ENCODE measurements around the gene TAS2R20. TPM values are rescaled to one million over a fixed set of nuclear protein-coding genes. Genes with fewer than 3 reads are reported as not detected.

The TAS2R20 gene
- total RNA-seq, 2 donors from 2014 or later = 1.9 to 4.4 TPM

DNA sequence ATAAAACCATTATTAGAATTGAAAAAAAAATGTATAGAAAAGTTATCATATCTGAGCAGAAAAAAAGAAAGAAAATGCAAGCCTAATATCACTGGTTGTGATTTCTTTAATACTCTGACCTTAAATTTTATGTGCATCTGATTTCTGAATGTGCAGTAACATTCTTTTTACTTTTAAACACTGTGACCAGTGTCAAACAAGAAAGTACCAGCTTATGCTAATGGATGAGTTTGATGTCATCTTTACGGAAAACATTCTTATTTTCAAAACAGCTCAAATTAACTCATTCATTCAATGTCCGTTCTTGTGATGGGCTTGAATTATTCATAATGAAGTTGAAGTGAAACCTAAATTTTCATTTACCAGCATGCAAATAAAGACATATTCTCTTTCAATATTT is 11.3 kb downstream of the TAS2R20 start, which contains the start of gene TAS2R50:
TAS2R50 (minus strand) TSS at position 101 of the 400 bp plus-strand sequence; CDS start at position 49, 52 bp downstream.
- no peak within 1 kb of the TSS for H3K4me3 Mint-ChIP-seq
- H3K36me3 Mint-ChIP-seq (ENCODE audit: low read depth) = peaks cover 10% of the 10 kb centered on the region
- peaks cover 5% of the 10 kb centered on the region for H3K4me1 Mint-ChIP-seq
- peaks cover 6% of the 10 kb centered on the region for H3K9me3 Mint-ChIP-seq
- H3K27ac Mint-ChIP-seq = no peak within 1 kb of the TSS
- ATAC-seq (replicated peaks) = no peak
- no peaks in the 10 kb centered on the region for H3K27me3 Mint-ChIP-seq

DNA sequence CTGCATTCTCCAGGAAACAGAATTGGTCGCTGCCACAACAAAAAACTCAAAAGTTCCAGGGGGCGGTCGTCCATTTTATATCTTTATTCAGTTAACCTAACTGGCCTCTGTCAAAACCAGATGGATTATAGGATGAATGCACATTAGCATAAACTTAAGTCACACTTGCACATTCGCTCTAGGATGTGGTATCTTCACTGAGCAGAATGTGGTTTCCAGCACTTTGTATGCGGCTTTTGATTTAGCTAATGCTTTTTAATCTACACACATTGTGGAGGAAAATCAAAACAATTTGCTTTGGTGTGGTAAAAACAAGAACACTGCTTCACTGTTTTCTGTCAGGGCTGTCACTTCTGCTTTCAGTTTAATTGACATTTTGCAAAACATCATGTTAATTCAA is 15.9 kb downstream of the TAS2R20 start:
- H3K27me3 Mint-ChIP-seq = no peaks in the 10 kb centered on the region
- no peak overlapping the region for H3K4me3 Mint-ChIP-seq
- peaks cover 9% of the 10 kb centered on the region for H3K4me1 Mint-ChIP-seq
- H3K27ac Mint-ChIP-seq = no peak overlapping the region
- ATAC-seq (replicated peaks) = peak; percentile 96
- no peaks in the 10 kb centered on the region for H3K9me3 Mint-ChIP-seq
- no peaks in the 10 kb centered on the region for H3K36me3 Mint-ChIP-seq (ENCODE audit: low read depth)

DNA sequence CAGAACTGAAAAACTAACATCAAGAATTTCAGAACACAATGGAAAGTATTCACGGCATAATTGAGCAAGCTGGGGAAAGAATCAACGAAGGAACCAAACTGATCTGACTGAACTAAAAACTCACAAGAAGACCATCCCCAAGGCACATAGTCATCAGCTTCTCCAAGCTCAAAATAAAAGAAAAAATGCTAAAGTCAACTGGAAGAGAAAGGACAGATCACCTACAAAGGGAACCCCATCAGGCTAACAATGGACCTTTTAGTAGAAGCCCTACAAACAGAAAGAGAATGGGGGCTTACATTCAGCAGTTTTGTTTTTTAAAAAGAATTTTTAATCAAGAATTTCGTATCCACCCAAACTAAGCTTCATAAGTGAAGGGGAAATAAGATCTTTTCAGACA is 23.1 kb downstream of the TAS2R20 start:
- no peaks in the 10 kb centered on the region for H3K27me3 Mint-ChIP-seq

DNA sequence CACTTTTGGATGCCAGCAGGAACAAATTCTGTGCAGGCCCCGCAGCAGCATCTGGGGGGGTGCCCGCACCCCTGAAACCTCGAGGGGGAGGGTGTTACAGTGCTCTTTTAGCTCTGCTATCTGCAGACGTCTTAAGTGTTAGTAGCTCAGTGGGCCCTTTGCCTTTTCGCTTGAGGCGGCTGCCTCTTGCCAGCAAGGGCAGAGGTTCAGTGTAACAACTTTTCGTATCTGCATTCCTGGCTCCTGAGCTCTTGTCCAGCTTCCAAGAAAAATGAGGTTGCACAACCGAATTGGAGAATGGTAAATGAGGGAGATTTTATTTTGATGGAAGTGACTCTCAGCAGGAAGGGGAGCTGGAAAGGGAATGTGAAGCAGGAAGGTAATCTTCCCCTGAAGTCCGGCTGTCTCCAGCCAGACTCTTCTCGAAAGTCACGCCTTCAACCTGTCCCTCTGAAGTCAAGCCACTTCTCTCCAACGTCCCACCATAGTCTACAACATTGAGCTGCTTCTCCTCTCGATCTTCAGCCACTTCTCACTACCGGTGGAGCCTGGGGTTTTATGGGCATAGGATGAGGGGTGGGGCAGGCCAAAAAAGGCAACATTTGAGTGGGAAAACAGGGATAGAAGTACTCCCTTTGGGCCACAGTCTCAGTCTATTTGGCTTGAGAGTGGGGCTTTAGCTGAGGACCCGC is 29.2 kb downstream of the TAS2R20 start:
- no peaks in the 10 kb centered on the region for H3K4me1 Mint-ChIP-seq
- H3K9me3 Mint-ChIP-seq = no peaks in the 10 kb centered on the region
- no peak overlapping the region for H3K4me3 Mint-ChIP-seq
- no peaks in the 10 kb centered on the region for H3K36me3 Mint-ChIP-seq (ENCODE audit: low read depth)
- H3K27ac Mint-ChIP-seq = no peak overlapping the region
- H3K27me3 Mint-ChIP-seq = no peaks in the 10 kb centered on the region
- ATAC-seq (replicated peaks) = no peak

More for the DNA sequence above, 23.1 kb downstream of the TAS2R20 start:
- Mint-ChIP-seq H3K9me3 (no peaks in the 10 kb centered on the region), H3K4me1 (peaks cover 23% of the 10 kb centered on the region), H3K36me3 (ENCODE audit: low read depth) (no peaks in the 10 kb centered on the region), H3K27ac (no peak overlapping the region), H3K4me3 (no peak overlapping the region)
- ATAC-seq (replicated peaks) = no peak

DNA sequence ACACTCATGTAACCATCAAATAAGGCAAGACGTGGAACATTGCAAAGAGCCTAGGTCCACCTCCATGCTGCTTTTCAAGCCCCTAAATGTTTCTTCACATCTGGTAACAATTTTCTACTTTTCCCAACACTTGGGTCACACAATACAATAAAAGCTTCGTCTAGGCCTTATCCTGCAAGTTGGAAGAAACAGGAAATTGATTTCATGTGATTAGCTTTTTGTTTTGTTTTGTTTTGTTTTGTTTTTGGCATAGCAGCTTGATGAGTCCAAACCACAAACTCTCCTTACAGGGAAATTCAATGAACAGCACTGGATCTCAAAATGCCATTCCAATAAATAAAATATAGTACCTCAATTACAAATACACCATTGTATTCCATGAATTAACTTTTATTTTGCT is 30.7 kb downstream of the TAS2R20 start:
- H3K4me1 Mint-ChIP-seq = no peaks in the 10 kb centered on the region

DNA sequence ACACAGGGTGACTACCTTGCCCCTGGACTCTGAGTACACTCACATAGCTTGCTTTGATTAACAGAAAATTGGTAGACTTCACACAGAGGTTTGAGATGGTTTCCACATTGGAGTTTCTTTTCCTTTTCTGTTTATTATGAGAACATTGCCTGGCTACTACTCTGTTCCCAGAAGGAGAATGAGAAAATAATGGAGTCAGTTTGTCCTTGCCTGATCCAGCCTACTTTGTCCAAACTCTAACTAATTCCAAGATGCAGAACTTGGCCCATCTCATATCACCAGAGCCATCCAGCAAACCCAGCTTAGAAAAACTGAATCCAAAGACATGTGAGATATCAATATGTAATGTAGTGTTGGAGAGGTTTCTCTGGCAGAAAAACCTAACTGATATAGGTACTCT is 31.8 kb downstream of the TAS2R20 start:
- H3K4me1 Mint-ChIP-seq = peaks cover 6% of the 10 kb centered on the region
- ATAC-seq (replicated peaks) = no peak

More for the DNA sequence above, 30.7 kb downstream of the TAS2R20 start:
- no peak for ATAC-seq (replicated peaks)
- H3K4me3 Mint-ChIP-seq = no peak overlapping the region
- no peak overlapping the region for H3K27ac Mint-ChIP-seq
- H3K27me3 Mint-ChIP-seq = no peaks in the 10 kb centered on the region
- no peaks in the 10 kb centered on the region for H3K9me3 Mint-ChIP-seq
- H3K36me3 Mint-ChIP-seq (ENCODE audit: low read depth) = no peaks in the 10 kb centered on the region

DNA sequence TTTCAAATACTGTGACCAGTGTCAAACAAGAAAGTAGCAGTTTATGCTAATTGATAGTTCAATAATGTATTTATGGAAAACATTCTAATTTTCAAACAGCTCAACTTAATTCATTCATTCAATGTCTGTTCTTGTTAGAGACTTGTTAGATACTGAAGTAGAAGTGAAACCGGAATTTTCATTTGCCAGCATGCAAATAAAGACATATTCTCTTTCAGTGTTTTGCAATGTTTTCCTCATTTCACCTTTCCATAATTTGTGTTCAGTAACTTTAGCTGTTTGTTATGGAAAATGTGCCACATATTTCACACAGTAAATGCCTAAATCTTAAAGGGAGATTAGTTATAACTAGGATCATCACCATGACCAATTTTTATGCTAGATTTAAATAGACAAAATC is 32.6 kb downstream of the TAS2R20 start:
- no peak for ATAC-seq (replicated peaks)
- no peak overlapping the region for H3K4me3 Mint-ChIP-seq
- H3K27me3 Mint-ChIP-seq = no peaks in the 10 kb centered on the region
- H3K27ac Mint-ChIP-seq = no peak overlapping the region
- no peaks in the 10 kb centered on the region for H3K36me3 Mint-ChIP-seq (ENCODE audit: low read depth)
- peaks cover 12% of the 10 kb centered on the region for H3K4me1 Mint-ChIP-seq
- H3K9me3 Mint-ChIP-seq = no peaks in the 10 kb centered on the region

More for the DNA sequence above, 31.8 kb downstream of the TAS2R20 start:
- Mint-ChIP-seq H3K4me3 (no peak overlapping the region), H3K36me3 (ENCODE audit: low read depth) (no peaks in the 10 kb centered on the region), H3K27me3 (no peaks in the 10 kb centered on the region), H3K9me3 (no peaks in the 10 kb centered on the region), H3K27ac (no peak overlapping the region)

DNA sequence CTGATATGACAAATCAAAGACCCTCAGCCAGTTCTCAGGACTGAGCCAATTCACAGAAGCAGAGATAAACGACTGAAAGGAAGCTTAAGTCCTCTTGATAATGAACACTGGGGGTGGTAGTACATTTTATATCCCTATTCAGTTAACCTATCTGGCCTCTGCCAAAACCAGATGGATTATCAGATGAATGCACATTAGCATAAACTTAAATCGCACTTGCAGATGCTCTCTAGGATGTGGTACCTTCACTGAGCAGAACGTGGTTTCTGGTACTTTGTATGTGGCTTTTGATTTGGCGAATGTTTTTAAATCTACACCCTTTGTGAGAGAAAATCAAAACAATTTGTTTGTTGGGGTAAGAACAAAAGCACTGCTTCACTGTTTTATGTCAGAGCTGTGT is 37.9 kb downstream of the TAS2R20 start:
- Mint-ChIP-seq H3K27me3 (no peaks in the 10 kb centered on the region), H3K4me3 (no peak overlapping the region), H3K9me3 (peaks cover 3% of the 10 kb centered on the region), H3K36me3 (ENCODE audit: low read depth) (peaks cover 6% of the 10 kb centered on the region), H3K27ac (peak overlapping the region; percentile 0), H3K4me1 (peaks cover 34% of the 10 kb centered on the region)
- ATAC-seq (replicated peaks) = no peak

DNA sequence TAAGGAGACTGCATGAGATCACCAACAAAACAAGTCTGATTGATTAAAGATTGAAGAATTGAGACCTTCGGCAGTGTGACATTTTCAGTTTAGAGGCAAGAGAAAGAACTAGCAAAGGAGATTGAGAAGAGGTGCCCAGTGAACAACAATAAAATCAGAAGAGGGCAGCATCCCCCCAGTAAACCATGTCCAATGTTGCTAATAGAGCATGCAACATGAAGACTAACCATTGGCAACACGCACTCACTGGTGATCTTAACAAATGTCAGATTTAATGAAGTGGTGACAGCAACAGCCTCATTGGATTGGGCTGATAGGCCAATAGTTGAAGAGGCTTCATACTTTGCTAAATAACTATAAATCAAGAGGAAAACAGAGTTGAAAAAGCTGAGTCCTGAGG is 38.3 kb downstream of the TAS2R20 start:
- Mint-ChIP-seq H3K27ac (peak overlapping the region; percentile 0), H3K4me1 (peaks cover 34% of the 10 kb centered on the region), H3K36me3 (ENCODE audit: low read depth) (peaks cover 6% of the 10 kb centered on the region), H3K4me3 (no peak overlapping the region), H3K27me3 (no peaks in the 10 kb centered on the region), H3K9me3 (peaks cover 4% of the 10 kb centered on the region)
- ATAC-seq (replicated peaks) = no peak

DNA sequence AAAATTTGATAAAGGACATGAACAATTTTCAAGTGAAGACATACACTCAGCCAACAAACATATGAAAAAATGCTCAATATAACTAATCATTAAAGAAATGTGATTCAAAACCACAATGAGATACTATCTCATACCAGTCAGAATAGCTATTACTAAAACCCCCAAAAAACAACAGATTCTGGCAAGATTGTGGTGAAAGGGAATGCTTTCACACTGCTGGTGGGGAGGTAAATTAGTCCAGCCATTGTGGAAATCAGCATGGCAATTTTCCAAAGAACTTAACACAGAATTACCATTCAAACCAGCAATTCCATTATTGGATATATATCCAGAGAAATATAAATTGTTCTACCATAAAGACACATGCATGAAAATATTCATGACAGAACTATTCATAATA is 40.4 kb downstream of the TAS2R20 start:
- Mint-ChIP-seq H3K27me3 (no peaks in the 10 kb centered on the region), H3K36me3 (ENCODE audit: low read depth) (peaks cover 6% of the 10 kb centered on the region), H3K4me3 (no peak overlapping the region), H3K9me3 (peaks cover 4% of the 10 kb centered on the region), H3K4me1 (peaks cover 38% of the 10 kb centered on the region), H3K27ac (no peak overlapping the region)
- no peak for ATAC-seq (replicated peaks)

DNA sequence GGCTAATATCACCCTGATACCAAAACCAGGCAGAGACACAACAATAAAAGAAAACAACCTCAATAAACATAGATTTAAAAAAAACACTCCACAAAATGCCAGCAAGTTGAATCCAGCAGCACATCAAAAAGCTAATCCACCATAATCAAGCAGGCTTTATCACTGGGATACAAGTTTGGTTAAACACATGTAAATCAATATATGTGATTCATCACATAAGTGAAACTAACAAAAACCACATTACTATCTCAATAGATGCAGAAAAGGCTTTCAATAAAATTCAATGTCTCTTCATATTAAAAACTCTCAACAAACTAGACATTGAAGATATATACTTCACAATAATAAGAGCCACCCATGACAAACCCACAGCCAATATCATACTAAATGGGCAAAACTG is 42.0 kb downstream of the TAS2R20 start:
- ATAC-seq (replicated peaks) = no peak
- peaks cover 8% of the 10 kb centered on the region for H3K36me3 Mint-ChIP-seq (ENCODE audit: low read depth)
- H3K27me3 Mint-ChIP-seq = no peaks in the 10 kb centered on the region
- peaks cover 4% of the 10 kb centered on the region for H3K9me3 Mint-ChIP-seq
- peaks cover 30% of the 10 kb centered on the region for H3K4me1 Mint-ChIP-seq
- no peak overlapping the region for H3K4me3 Mint-ChIP-seq
- H3K27ac Mint-ChIP-seq = no peak overlapping the region

DNA sequence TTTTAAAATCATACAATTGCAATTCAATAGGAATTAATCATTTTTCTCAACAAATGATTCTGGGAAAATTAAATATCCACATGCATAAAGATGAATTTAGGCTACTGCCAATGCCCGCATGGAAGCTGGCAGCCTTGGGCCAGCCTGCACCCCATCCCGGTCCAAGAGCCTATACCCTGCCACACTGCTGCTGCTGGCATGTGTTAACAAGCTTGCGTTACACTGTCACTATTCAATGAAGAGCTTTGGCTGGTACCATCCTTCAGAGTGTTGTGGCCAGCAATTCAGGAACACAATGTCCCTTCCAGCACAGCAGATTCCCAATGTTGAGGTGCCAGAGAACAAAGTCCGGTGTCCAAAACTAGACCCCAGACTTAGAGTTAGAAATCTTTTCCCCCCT is 45.5 kb downstream of the TAS2R20 start:
- H3K4me3 Mint-ChIP-seq = no peak overlapping the region
- H3K4me1 Mint-ChIP-seq = peaks cover 17% of the 10 kb centered on the region

More for the DNA sequence above, 45.5 kb downstream of the TAS2R20 start:
- no peak for ATAC-seq (replicated peaks)
- Mint-ChIP-seq H3K27me3 (no peaks in the 10 kb centered on the region), H3K9me3 (peaks cover 8% of the 10 kb centered on the region), H3K36me3 (ENCODE audit: low read depth) (peaks cover 5% of the 10 kb centered on the region), H3K27ac (no peak overlapping the region)

Other genes starting within 250 kb of the TAS2R20 start
- not detected for gene TAS2R7, start 195.7 kb downstream of the TAS2R20 start, total RNA-seq
- gene TAS2R8, start 191.0 kb downstream of the TAS2R20 start, total RNA-seq = not detected
- gene TAS2R9, start 188.1 kb downstream of the TAS2R20 start, total RNA-seq = not detected
- gene TAS2R10, start 171.9 kb downstream of the TAS2R20 start, total RNA-seq = under 1 TPM; 0.48 to 0.69 TPM
- 1 to 10 TPM; 2.4 to 3.6 TPM for gene PRR4, start 148.8 kb downstream of the TAS2R20 start, total RNA-seq
- 10 to 100 TPM; 18.8 to 24.3 TPM for gene PRH1, start 114.0 kb downstream of the TAS2R20 start, total RNA-seq
- gene TAS2R13, start 88.7 kb downstream of the TAS2R20 start, total RNA-seq = 1 to 10 TPM; 1.2 to 2.1 TPM
- gene PRH2, start 69.1 kb downstream of the TAS2R20 start, total RNA-seq = not detected
- 1 to 10 TPM; 2.4 to 3.7 TPM for gene TAS2R14, start 59.0 kb downstream of the TAS2R20 start, total RNA-seq
- gene TAS2R50, start 11.4 kb downstream of the TAS2R20 start, total RNA-seq = 1 to 10 TPM in 1 of 2 donors, under 1 TPM in 1; 0.84 to 1.7 TPM
- 1 to 10 TPM; 3.9 to 6.5 TPM for gene TAS2R19, start 24.3 kb upstream of the TAS2R20 start, total RNA-seq
- gene TAS2R31, start 33.1 kb upstream of the TAS2R20 start, total RNA-seq = 1 to 10 TPM; 2.1 to 8.0 TPM
- 1 to 10 TPM; 1.8 to 3.1 TPM for gene TAS2R46, start 64.0 kb upstream of the TAS2R20 start, total RNA-seq
- 1 to 10 TPM; 1.9 TPM for gene TAS2R43, start 94.0 kb upstream of the TAS2R20 start, total RNA-seq
- gene TAS2R30, start 136.3 kb upstream of the TAS2R20 start, total RNA-seq = 1 to 10 TPM; 4.0 to 6.0 TPM
- 1 to 10 TPM; 8.2 to 9.7 TPM for gene SMIM10L1, start 172.9 kb upstream of the TAS2R20 start, total RNA-seq
- not detected for gene TAS2R42, start 188.6 kb upstream of the TAS2R20 start, total RNA-seq